Astrocyte of the spinal cord (primary cell): ENCODE data around the gene GGCX.
"Not testable (repeated sequence)": the region's sequence is repeated elsewhere in the genome, so short reads cannot be mapped to it uniquely, and the experiment has no call there.

Source experiments
- DNase-seq: peaks from one replicate; pipeline ENCODE4 v3.0.0; 2011; ENCODE audit warnings: low read depth, low spot score
- H3K4me3 ChIP-seq: 2 replicates; pipeline ENCODE4 v1.5.1; 2011; ENCODE audit warnings: low read depth, mild to moderate bottlenecking, low read length, moderate library complexity
- CTCF ChIP-seq: IDR thresholded peaks from 2 replicates; pipeline ENCODE4 v1.5.1; 2012; ENCODE audit warnings: low read depth, mild to moderate bottlenecking, low read length, inconsistent platforms
- in situ Hi-C: cut with HindIII; loops from 2 replicates; pipeline ENCODE4 v1.10.0; 2017; ENCODE audit warnings: low sequenced_read_pairs

GGCX gene

DNA sequence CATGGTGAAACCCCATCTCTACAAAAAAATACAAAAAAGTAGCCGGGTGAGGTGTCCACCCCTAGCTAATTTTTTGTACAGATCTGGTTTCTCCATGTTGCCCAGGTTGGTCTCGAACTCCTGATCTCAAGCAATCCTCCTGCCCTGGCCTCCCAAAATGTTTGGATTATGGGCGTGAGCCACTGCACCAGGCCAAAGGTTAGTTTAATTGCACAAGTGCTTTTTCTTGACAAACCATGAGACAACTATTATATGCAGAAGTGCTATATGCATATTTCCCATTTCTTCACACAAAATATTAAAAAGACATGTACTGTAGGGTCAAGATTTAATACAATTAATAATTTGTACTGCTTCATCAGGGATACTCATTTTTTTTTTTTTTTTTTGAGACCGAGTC lies 5.0 kb upstream of the GGCX start:
- DNase-seq, result no peak
- no peak for TF ChIP-seq CTCF
- in situ Hi-C loops, result no loop called here
- H3K4me3 ChIP-seq, result no peak overlapping the region

DNA sequence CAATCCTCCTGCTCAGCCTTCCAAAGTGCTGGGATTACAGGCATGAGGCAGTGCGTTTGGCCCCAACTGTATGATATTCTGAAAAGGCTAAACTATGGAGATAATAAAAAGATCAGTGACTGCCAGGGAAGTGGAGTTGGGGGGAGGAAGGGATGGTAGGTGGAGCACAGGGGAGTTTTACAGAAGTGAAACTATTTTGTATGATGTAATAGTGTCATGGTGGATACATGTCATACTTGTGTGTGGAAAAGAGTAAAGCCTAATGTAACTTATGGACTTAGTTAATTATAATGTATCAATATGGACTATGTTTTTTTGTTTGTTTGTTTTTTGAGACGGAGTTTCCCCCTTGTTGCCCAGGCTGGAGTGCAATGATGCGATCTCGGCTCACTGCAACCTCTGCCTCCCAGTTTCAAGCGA lies 2.9 kb upstream of the GGCX start:
- DNase-seq, result no peak
- no peak for TF ChIP-seq CTCF
- H3K4me3 ChIP-seq, result no peak overlapping the region
- in situ Hi-C loops, result no loop called here

- DNase-seq, result no peak
- H3K4me3 ChIP-seq, result peak overlapping the region; percentile 90
- TF ChIP-seq CTCF, result no peak
- in situ Hi-C loops, result no loop called here
These were observed 447 bp downstream of the GGCX start for GRCh38 chr2:85560812-85561279.

DNA sequence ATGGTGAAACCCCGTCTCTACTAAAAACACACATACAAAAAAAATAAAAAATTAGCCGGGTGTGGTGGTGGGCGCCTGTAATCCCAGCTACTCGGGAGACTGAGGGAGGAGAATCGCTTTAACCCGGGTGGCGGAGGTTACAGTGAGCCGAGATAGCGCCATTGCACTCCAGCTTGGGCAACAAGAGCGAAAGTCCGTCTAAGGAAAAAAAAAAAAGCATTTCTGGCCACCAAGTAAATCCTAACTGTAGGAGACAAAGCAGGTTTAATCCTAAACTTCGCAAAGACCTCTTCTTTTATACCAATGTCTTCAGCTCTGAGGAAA lies 928 bp downstream of the GGCX start:
- in situ Hi-C loops, DNase-seq: not testable (repeated sequence)

GRCh38 chr2:85558160-85558559 lies 3.1 kb downstream of the GGCX start:
- H3K4me3 ChIP-seq, result no peak overlapping the region
- in situ Hi-C loops, result no loop called here
- DNase-seq, result no peak
- TF ChIP-seq CTCF, result no peak

More for the DNA sequence above, 928 bp downstream of the GGCX start:
- H3K4me3 ChIP-seq, result peak overlapping the region; percentile 90

GRCh38 chr2:85557130-85557529 lies 4.2 kb downstream of the GGCX start:
- no peak for DNase-seq
- in situ Hi-C loops, result no loop called here
- no peak overlapping the region for H3K4me3 ChIP-seq
- TF ChIP-seq CTCF, result no peak

GRCh38 chr2:85554980-85555612 lies 6.2 kb downstream of the GGCX start:
- no peak for TF ChIP-seq CTCF
- in situ Hi-C loops, result no loop called here
- H3K4me3 ChIP-seq, result no peak overlapping the region
- no peak for DNase-seq
